ENCODE data around the gene ASRGL1. TPM values are rescaled to one million over a fixed set of nuclear protein-coding genes. Genes with fewer than 3 reads are reported as not detected.
A peak's percentile ranks its signal among the peaks of the same experiment; 100 is the strongest.

ASRGL1 gene
- total RNA-seq, 4 donors from 2014 or later, result 5.8 to 35.9 (median 16.5) TPM

- Histone ChIP-seq H3K36me3 (no peaks in the 10 kb centered on the region), H3K4me3 (replicated peaks in 1 of 3) (no peak overlapping the region), H3K9me3 (no peaks in the 10 kb centered on the region), H3K27me3 (no peaks in the 10 kb centered on the region), H3K27ac (peak overlapping the region in 2 of 3 donors; percentile 23 to 36), H3K4me1 (peaks cover 0 to 8% of the 10 kb centered on the region in 2 donors)
- TF ChIP-seq POLR2A (IDR thresholded peaks at IDR 0.05), result no peak
- TF ChIP-seq, protein P1, sequence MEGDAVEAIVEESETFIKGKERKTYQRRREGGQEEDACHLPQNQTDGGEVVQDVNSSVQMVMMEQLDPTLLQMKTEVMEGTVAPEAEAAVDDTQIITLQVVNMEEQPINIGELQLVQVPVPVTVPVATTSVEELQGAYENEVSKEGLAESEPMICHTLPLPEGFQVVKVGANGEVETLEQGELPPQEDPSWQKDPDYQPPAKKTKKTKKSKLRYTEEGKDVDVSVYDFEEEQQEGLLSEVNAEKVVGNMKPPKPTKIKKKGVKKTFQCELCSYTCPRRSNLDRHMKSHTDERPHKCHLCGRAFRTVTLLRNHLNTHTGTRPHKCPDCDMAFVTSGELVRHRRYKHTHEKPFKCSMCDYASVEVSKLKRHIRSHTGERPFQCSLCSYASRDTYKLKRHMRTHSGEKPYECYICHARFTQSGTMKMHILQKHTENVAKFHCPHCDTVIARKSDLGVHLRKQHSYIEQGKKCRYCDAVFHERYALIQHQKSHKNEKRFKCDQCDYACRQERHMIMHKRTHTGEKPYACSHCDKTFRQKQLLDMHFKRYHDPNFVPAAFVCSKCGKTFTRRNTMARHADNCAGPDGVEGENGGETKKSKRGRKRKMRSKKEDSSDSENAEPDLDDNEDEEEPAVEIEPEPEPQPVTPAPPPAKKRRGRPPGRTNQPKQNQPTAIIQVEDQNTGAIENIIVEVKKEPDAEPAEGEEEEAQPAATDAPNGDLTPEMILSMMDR (IDR thresholded peaks at IDR 0.05), result no peak
- intact Hi-C loops (cut with DNase I), result no loop called here
- 67 to 68% methylated on average over 5 of the region's 5 CpGs for WGBS, 2 donors
- DNase-seq, result no peak
These were observed 98.8 kb downstream of the ASRGL1 start for GRCh38 chr11:62435846-62436660.

GRCh38 chr11:62437616-62438015 lies 100.4 kb downstream of the ASRGL1 start:
- intact Hi-C loops (cut with DNase I), result no loop called here
- Histone ChIP-seq H3K36me3 (no peaks in the 10 kb centered on the region), H3K27ac (no peak overlapping the region), H3K27me3 (no peaks in the 10 kb centered on the region), H3K4me3 (replicated peaks in 1 of 3) (no peak overlapping the region), H3K4me1 (peaks cover 0 to 8% of the 10 kb centered on the region in 2 donors), H3K9me3 (no peaks in the 10 kb centered on the region)
- DNase-seq, result no peak
- TF ChIP-seq, protein P1 (IDR thresholded peaks at IDR 0.05), result no peak
- 33 to 100% methylated on average over 1 of the region's 1 CpG for WGBS, 2 donors

DNA sequence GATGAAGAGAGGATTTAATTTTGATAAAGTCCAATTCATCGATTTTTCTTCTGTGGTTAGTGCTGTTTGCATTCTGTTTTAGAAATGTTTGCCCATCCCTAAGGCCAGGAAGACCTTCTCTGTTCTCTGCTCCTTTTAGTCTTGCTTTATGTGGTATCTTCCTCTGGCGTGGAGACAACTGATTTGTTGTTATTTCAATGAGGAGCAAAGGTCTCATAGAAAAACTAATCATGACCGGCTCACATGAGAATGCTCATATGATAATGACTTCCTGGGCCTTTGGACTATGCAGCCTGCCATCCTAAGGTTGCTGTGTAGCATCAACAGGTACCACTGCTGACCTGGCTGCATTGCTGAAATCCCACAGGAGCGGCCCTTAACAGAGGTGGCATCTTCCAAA lies 101.4 kb downstream of the ASRGL1 start:
- DNase-seq, result no peak
- Histone ChIP-seq H3K4me3 (replicated peaks in 1 of 3) (no peak overlapping the region), H3K27ac (no peak overlapping the region), H3K4me1 (peaks cover 3 to 11% of the 10 kb centered on the region in 2 donors), H3K36me3 (no peaks in the 10 kb centered on the region), H3K9me3 (no peaks in the 10 kb centered on the region), H3K27me3 (no peaks in the 10 kb centered on the region)
- TF ChIP-seq POLR2A (IDR thresholded peaks at IDR 0.05), result no peak
- TF ChIP-seq, protein P1 (IDR thresholded peaks at IDR 0.05), result no peak
- intact Hi-C loops (cut with DNase I), result no loop called here
- 83 to 91% methylated on average over 4 of the region's 4 CpGs for WGBS, 2 donors

GRCh38 chr11:62439785-62440602 lies 102.7 kb downstream of the ASRGL1 start:
- Histone ChIP-seq H3K27me3 (no peaks in the 10 kb centered on the region), H3K36me3 (no peaks in the 10 kb centered on the region), H3K9me3 (no peaks in the 10 kb centered on the region), H3K4me3 (replicated peaks in 1 of 3) (no peak overlapping the region), H3K4me1 (peaks cover 16 to 25% of the 10 kb centered on the region in 2 donors), H3K27ac (peak overlapping the region in 2 of 3 donors; percentile 53 to 68)
- TF ChIP-seq POLR2A (IDR thresholded peaks at IDR 0.05), result no peak
- TF ChIP-seq, protein P1 (IDR thresholded peaks at IDR 0.05), result no peak
- DNase-seq, result no peak
- intact Hi-C loops (cut with DNase I), result no loop called here
- 61 to 70% methylated on average over 20 to 23 of the region's 23 CpGs for WGBS, 2 donors

Other genes with a start within 250 kb of the ASRGL1 start
- gene INCENP, start 213.4 kb upstream of the ASRGL1 start, total RNA-seq, result 10 to 100 TPM; 16.9 to 99.4 (median 42.4) TPM
- gene SCGB1D1, start 147.2 kb upstream of the ASRGL1 start, total RNA-seq, result not detected
- 10 to 100 TPM in 1 of 4 donors, 1 to 10 TPM in 1, not detected in 2; 4.5 to 14.1 TPM for gene SCGB2A1, start 128.8 kb upstream of the ASRGL1 start, total RNA-seq
- gene SCGB1D2, start 95.2 kb upstream of the ASRGL1 start, total RNA-seq, result not detected
- not detected for gene SCGB2A2, start 67.3 kb upstream of the ASRGL1 start, total RNA-seq
- gene SCGB1D4, start 38.4 kb upstream of the ASRGL1 start, total RNA-seq, result not detected
- not detected for gene SCGB1A1, start 81.6 kb downstream of the ASRGL1 start, total RNA-seq
- 100 to 1,000 TPM; 227 to 400 (median 288) TPM for gene AHNAK, start 209.4 kb downstream of the ASRGL1 start, total RNA-seq
- gene EEF1G, start 236.4 kb downstream of the ASRGL1 start, total RNA-seq, result 1,000 to 10,000 TPM; 1,334 to 1,814 (median 1,607) TPM